Endothelial cell (in vitro differentiated cells): ENCODE results near the gene ZNF726. TPM values are rescaled to one million over a fixed set of nuclear protein-coding genes. Genes with fewer than 3 reads are reported as not detected.
"Not testable (repeated sequence)": the region's sequence is repeated elsewhere in the genome, so short reads cannot be mapped to it uniquely, and the experiment has no call there.

Experiments used
- DNase-seq: peaks from one replicate; pipeline ENCODE4 v3.0.0; 2021; ENCODE audit warnings: low spot score
- H3K27ac Mint-ChIP-seq: one replicate; pipeline ENCODE4 v1.8.0; 2021; ENCODE audit warnings: mixed read lengths, inconsistent platforms; ENCODE audit not compliant: unreplicated experiment
- H3K27me3 Mint-ChIP-seq: one replicate; pipeline ENCODE4 v1.8.0; 2021; ENCODE audit warnings: mild to moderate bottlenecking, moderate library complexity, mixed read lengths, inconsistent platforms; ENCODE audit not compliant: unreplicated experiment
- H3K36me3 Mint-ChIP-seq: one replicate; pipeline ENCODE4 v1.8.0; 2021; ENCODE audit warnings: mild to moderate bottlenecking, low read depth, mixed read lengths, inconsistent platforms; ENCODE audit not compliant: unreplicated experiment
- H3K4me1 Mint-ChIP-seq: one replicate; pipeline ENCODE4 v1.8.0; 2021; ENCODE audit warnings: mild to moderate bottlenecking, mixed read lengths, inconsistent platforms; ENCODE audit not compliant: unreplicated experiment
- H3K4me3 Mint-ChIP-seq: one replicate; pipeline ENCODE4 v1.8.0; 2021; ENCODE audit warnings: mild to moderate bottlenecking, mixed read lengths, inconsistent platforms; ENCODE audit not compliant: unreplicated experiment
- H3K9me3 Mint-ChIP-seq: one replicate; pipeline ENCODE4 v1.8.0; 2021; ENCODE audit warnings: mixed read lengths, inconsistent platforms; ENCODE audit not compliant: unreplicated experiment
- CTCF ChIP-seq: fragments of 200-600 bp; sonication (generic); IDR thresholded peaks from one replicate; pipeline ENCODE4 v1.5.0; 2021; ENCODE audit warnings: antibody characterized with exemption; ENCODE audit not compliant: unreplicated experiment
- total RNA-seq: library from RNA; stranded (reverse); fragmentation: NEBNext Ultra II Directional; extraction: Animal tissue kit (Norgen Biotek cat#: 25700); gene quantifications from one replicate; pipeline ENCODE4 v1.2.1, GENCODE V29; 2021; ENCODE audit not compliant: unreplicated experiment

The ZNF726 gene
- total RNA-seq, 1 donor from 2014 or later: 3.4 TPM

- no peak overlapping the region for H3K27ac Mint-ChIP-seq
- H3K27me3 Mint-ChIP-seq: peaks cover 7% of the 10 kb centered on the region
- H3K4me1 Mint-ChIP-seq: no peaks in the 10 kb centered on the region
- TF ChIP-seq CTCF: no peak
- no peak overlapping the region for H3K4me3 Mint-ChIP-seq
- peaks cover 23% of the 10 kb centered on the region for H3K36me3 Mint-ChIP-seq
- H3K9me3 Mint-ChIP-seq: peaks cover 38% of the 10 kb centered on the region
- no peak for DNase-seq
Measured at GRCh38 chr19:23969630-23970029, 54.9 kb downstream of the ZNF726 start.

- no peak overlapping the region for H3K4me3 Mint-ChIP-seq
- no peak overlapping the region for H3K27ac Mint-ChIP-seq
- TF ChIP-seq CTCF: no peak
- H3K9me3 Mint-ChIP-seq: peaks cover 30% of the 10 kb centered on the region
- peaks cover 21% of the 10 kb centered on the region for H3K36me3 Mint-ChIP-seq
- no peaks in the 10 kb centered on the region for H3K4me1 Mint-ChIP-seq
- peak; percentile 5 for DNase-seq
- peaks cover 7% of the 10 kb centered on the region for H3K27me3 Mint-ChIP-seq
Measured at GRCh38 chr19:23971598-23971997, 56.9 kb downstream of the ZNF726 start.

- Mint-ChIP-seq H3K9me3 (peaks cover 27% of the 10 kb centered on the region), H3K4me3 (no peak overlapping the region), H3K27me3 (peaks cover 7% of the 10 kb centered on the region), H3K4me1 (no peaks in the 10 kb centered on the region), H3K36me3 (peaks cover 21% of the 10 kb centered on the region), H3K27ac (no peak overlapping the region)
- no peak for TF ChIP-seq CTCF
- no peak for DNase-seq
Measured at GRCh38 chr19:23972161-23972560, 57.5 kb downstream of the ZNF726 start.

GRCh38 chr19:23974941-23975340 is 60.3 kb downstream of the ZNF726 start:
- H3K9me3 Mint-ChIP-seq: peaks cover 35% of the 10 kb centered on the region
- no peak overlapping the region for H3K4me3 Mint-ChIP-seq
- H3K36me3 Mint-ChIP-seq: peaks cover 26% of the 10 kb centered on the region
- DNase-seq: no peak
- no peaks in the 10 kb centered on the region for H3K4me1 Mint-ChIP-seq
- peaks cover 14% of the 10 kb centered on the region for H3K27me3 Mint-ChIP-seq
- H3K27ac Mint-ChIP-seq: no peak overlapping the region
- no peak for TF ChIP-seq CTCF

GRCh38 chr19:23976631-23977030 is 61.9 kb downstream of the ZNF726 start:
- peaks cover 14% of the 10 kb centered on the region for H3K27me3 Mint-ChIP-seq
- H3K9me3 Mint-ChIP-seq: peaks cover 36% of the 10 kb centered on the region
- not testable (repeated sequence) for H3K4me3 Mint-ChIP-seq, H3K4me1 Mint-ChIP-seq, H3K27ac Mint-ChIP-seq, DNase-seq
- peaks cover 37% of the 10 kb centered on the region for H3K36me3 Mint-ChIP-seq

GRCh38 chr19:23977256-23977655 is 62.6 kb downstream of the ZNF726 start:
- H3K4me3 Mint-ChIP-seq, DNase-seq, H3K27ac Mint-ChIP-seq, H3K4me1 Mint-ChIP-seq: not testable (repeated sequence)
- Mint-ChIP-seq H3K9me3 (peaks cover 36% of the 10 kb centered on the region), H3K36me3 (peaks cover 37% of the 10 kb centered on the region), H3K27me3 (peaks cover 12% of the 10 kb centered on the region)
